ENCODE measurements around the gene SBNO2.

GRCh38 chr19:1084024-1084868 is 89.8 kb downstream of the SBNO2 start:
- TF ChIP-seq, protein P1, sequence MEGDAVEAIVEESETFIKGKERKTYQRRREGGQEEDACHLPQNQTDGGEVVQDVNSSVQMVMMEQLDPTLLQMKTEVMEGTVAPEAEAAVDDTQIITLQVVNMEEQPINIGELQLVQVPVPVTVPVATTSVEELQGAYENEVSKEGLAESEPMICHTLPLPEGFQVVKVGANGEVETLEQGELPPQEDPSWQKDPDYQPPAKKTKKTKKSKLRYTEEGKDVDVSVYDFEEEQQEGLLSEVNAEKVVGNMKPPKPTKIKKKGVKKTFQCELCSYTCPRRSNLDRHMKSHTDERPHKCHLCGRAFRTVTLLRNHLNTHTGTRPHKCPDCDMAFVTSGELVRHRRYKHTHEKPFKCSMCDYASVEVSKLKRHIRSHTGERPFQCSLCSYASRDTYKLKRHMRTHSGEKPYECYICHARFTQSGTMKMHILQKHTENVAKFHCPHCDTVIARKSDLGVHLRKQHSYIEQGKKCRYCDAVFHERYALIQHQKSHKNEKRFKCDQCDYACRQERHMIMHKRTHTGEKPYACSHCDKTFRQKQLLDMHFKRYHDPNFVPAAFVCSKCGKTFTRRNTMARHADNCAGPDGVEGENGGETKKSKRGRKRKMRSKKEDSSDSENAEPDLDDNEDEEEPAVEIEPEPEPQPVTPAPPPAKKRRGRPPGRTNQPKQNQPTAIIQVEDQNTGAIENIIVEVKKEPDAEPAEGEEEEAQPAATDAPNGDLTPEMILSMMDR (IDR thresholded peaks at IDR 0.05; ENCODE audit: low read length): no peak
- TF ChIP-seq EZH2 (optimal IDR thresholded peaks at IDR 0.05; ENCODE audit: low read depth, low read length): no peak
- no peak for TF ChIP-seq EZH2phosphoT487 (IDR thresholded peaks at IDR 0.05; ENCODE audit: low read length)
